NCI-H526 (cell line): ENCODE data around the gene SLC4A1AP.
"Not testable (repeated sequence)": the region's sequence is repeated elsewhere in the genome, so short reads cannot be mapped to it uniquely, and the experiment has no call there.

Experiments
- DNase-seq, 2 experiments: peaks; one replicate each; lab custom pipeline; 2025; lab: John Stamatoyannopoulos, UW

Gene SLC4A1AP, protein sequence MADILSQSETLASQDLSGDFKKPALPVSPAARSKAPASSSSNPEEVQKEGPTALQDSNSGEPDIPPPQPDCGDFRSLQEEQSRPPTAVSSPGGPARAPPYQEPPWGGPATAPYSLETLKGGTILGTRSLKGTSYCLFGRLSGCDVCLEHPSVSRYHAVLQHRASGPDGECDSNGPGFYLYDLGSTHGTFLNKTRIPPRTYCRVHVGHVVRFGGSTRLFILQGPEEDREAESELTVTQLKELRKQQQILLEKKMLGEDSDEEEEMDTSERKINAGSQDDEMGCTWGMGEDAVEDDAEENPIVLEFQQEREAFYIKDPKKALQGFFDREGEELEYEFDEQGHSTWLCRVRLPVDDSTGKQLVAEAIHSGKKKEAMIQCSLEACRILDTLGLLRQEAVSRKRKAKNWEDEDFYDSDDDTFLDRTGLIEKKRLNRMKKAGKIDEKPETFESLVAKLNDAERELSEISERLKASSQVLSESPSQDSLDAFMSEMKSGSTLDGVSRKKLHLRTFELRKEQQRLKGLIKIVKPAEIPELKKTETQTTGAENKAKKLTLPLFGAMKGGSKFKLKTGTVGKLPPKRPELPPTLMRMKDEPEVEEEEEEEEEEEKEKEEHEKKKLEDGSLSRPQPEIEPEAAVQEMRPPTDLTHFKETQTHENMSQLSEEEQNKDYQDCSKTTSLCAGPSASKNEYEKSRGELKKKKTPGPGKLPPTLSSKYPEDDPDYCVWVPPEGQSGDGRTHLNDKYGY

GRCh38 chr2:27663285-27664153 is at the start of gene SLC4A1AP, which contains the start of gene SUPT7L:
Gene SLC4A1AP (plus strand): TSS chr2:27663889. CDS start chr2:27663915, 26 bp downstream.
Gene SUPT7L (minus strand): TSS chr2:27663614. CDS start chr2:27662192, 1,422 bp downstream.
- DNase-seq, result peak; percentile 80 to 88

DNA sequence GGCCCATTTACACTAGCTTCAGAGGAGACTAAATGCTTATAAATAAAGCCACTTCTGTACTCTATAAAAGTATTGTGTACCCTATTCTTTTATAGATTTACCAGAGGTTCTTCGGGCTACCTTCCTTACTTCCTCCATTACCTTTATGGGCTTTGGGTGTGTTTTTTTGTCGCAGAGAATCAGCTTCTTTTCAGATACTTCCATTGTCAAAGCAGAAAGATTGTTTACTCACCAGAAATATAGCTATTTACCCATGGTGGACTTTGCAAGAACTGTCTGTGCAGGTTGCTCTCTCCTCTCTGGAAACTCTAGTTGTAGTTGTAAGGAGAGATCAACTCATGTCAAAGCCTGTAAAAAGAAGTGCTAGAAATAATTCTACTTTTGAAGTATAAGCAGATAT is 49.7 kb upstream of the SLC4A1AP start:
- no peak for DNase-seq

DNA sequence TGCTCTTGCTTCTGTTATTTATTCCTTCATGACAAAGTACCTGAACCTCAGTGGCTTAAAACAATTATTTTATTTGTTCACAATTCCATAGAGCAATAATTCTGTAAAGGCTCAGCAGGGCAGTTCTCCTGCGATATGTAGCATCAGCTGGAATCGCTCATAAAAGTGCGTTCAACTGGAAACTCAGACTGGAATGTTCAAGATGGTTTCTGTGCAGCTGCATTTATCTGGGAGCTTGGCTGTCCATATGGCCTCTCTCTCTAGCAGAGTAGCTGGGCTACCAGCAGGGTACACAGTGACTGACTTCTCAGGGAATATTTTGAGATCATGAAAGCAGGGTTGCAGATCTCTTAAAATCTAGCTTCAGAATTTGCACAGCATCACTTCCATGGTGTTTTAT is 48.4 kb upstream of the SLC4A1AP start:
- no peak for DNase-seq

- DNase-seq, result no peak
These were observed 42.2 kb upstream of the SLC4A1AP start for GRCh38 chr2:27621524-27621923.

DNA sequence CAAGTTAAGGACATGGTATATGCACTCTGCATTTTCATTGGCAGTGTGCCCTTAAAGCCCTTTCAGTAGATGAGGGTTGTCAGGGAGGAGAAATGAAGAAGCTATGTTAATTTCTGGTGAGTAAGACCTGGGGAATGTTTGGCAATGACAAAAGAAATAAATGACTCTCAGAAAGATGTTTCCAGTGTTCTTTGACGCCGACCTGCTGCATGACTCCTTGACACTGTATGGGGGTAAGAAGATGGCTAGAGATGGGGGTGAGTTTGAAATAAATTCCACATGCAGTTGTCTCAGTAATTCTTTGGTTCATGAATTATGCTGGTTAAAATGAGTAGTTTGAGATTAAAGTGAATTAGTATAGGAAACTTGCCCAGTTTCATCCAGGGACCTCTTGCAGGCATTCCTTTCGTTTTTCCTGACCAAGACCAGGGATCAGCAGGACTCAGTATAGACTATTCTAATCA is 40.7 kb upstream of the SLC4A1AP start:
- no peak for DNase-seq

DNA sequence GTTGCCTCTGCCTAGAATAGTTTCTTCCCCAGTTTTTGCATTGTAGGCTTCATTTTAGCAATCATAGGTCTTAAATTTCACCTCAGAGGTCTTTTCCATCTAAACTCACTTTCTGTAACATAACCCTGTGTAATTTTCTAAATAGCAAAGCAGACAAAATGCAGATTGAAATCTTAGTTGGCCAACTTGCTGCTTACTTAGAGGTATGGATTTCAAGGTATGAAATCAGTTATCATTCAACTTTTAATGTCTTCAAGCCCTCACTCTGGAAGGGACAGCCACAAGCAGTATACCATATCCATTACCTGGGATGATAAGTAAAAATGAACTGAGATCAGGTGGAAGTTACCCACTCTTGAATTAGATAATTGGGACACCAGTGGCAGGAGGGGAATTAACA is 38.7 kb upstream of the SLC4A1AP start:
- DNase-seq, result no peak

GRCh38 chr2:27626323-27626722 is 37.4 kb upstream of the SLC4A1AP start:
- not testable (repeated sequence) for DNase-seq

- DNase-seq, result not testable (repeated sequence)
These were observed 36.8 kb upstream of the SLC4A1AP start for GRCh38 chr2:27626921-27627320.

GRCh38 chr2:27627963-27628766 is 35.5 kb upstream of the SLC4A1AP start:
- peak in 1 of 2 experiments; percentile 10 for DNase-seq

DNA sequence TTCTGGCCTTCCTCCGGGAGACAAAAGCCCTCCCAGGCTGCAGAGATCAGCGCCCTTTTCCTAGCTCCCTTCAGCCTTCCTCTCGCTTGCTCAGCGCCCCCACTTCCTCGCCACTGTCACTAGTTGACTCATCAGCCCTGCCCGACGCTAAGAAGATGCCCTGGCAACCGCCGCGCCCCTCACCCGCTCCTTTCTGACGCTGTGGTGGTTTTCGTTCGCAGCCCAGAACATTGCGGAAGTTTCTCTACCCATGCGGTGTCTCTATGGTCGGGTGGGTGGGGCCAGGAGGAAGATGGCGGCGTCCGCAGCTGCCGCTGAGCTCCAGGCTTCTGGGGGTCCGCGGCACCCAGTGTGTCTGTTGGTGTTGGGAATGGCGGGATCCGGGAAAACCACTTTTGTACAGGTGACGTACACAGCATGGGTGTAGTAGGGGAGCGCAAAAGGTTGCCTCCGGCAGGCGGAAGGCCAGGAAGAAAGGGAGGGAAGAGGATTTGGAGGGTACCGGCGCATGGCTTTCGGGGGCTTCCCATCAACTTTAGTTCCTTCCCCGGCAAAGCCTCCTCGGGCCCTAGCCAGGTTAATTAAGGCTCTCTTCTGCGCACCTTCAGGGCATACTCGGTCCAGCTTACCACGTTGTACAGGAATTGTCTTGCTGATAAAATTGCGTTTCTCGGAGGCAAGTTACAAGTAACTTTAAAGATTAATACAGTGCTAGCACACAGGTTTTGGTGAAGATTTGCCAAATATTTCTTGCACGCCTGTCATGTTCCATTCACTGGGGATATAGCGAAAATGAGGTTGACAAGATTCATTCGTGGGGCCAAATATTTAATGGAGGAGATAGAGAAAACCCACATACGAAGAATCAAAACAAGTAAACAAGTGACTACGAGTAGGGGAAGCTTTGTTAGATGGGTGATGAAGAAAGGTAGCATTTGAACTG is 34.7 kb upstream of the SLC4A1AP start, which contains the start of the genes CCDC121 and GPN1:
CCDC121 (minus strand) TSS at position 246 of the 943 bp plus-strand sequence. CDS start 1,213 bp downstream, outside the sequence.
GPN1 (plus strand) TSS at position 284 of the 943 bp plus-strand sequence; CDS start at position 293, 9 bp downstream.
- DNase-seq, result peak; percentile 56 to 90

GRCh38 chr2:27630257-27630656 is 33.4 kb upstream of the SLC4A1AP start:
- not testable (repeated sequence) for DNase-seq

DNA sequence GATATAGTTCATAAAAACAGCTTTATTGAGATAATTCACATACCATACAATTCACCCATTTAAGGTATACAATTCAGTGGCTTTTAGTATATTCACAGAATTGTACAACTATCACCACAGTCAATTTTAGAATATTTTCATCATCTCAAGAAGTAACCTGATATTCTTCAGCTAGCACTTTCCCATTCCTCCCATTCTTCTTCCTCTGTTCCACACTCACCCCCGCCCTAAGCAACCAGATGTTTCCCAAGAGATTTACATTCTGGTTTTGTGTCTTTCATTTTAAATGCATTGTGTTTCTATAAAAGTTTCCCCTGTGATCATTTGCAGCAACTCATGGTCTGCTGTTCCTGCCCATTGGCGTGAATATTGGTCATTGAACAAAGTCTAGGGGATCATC is 29.4 kb upstream of the SLC4A1AP start:
- no peak for DNase-seq

DNA sequence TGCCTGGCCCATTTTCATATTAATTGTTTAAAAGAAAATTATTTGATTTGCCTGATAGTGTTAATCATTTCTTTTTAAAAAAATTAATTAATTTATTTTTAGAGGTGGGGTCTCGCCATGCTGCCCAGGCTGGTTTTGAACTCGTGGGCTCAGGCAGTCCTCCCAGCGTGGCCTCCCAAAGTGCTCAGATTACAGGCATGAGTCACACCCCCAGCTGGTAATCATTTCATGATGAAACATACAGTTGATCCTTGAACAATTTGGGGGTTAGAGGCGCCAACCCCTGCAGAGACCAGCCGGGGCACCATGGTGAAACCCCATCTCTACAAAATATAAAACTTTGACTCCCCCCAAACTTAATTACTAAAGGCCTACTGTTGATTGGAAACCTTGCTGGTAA is 26.9 kb upstream of the SLC4A1AP start:
- DNase-seq, result no peak

GRCh38 chr2:27638037-27638637 is 25.6 kb upstream of the SLC4A1AP start:
- no peak for DNase-seq

GRCh38 chr2:27638709-27639108 is 25.0 kb upstream of the SLC4A1AP start:
- DNase-seq, result no peak

GRCh38 chr2:27640722-27641245 is 22.9 kb upstream of the SLC4A1AP start:
- no peak for DNase-seq

- DNase-seq, result no peak
These were observed 18.5 kb upstream of the SLC4A1AP start for GRCh38 chr2:27645197-27645596.

DNA sequence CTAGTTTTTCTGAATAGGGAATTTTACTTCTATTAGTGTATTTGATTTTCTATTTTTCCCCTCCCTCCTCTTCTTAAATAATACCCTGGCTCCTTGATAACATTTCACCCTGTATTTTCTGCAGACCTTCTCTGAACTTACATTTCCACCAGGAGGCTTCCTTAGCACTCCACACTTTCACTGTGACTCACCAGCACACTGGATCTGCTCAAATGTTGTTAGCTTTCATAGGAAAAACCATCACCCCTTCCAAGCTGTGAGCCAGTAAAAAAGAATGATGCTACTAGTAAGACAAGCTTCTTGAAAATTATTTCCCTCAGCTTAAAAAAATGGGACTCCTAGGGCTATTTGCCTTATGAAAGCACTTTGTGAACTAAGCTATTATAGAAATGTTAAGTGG is 16.4 kb upstream of the SLC4A1AP start:
- DNase-seq, result no peak

- no peak for DNase-seq
These were observed 16.0 kb upstream of the SLC4A1AP start for GRCh38 chr2:27647737-27648136.
